8988T (cell line): Measurements from ENCODE around the gene NPTN.
"Not testable (repeated sequence)": the region's sequence is repeated elsewhere in the genome, so short reads cannot be mapped to it uniquely, and the experiment has no call there.

Experiments
- DNase-seq: peaks from one replicate; pipeline ENCODE4 v3.0.0; 2011

Gene NPTN

GRCh38 chr15:73569361-73569760, 63.8 kb downstream of the NPTN start:
- DNase-seq = no peak

- no peak for DNase-seq
Observed at GRCh38 chr15:73568564-73569280, 64.5 kb downstream of the NPTN start.

- no peak for DNase-seq
Observed at GRCh38 chr15:73567020-73567419, 66.2 kb downstream of the NPTN start.

- no peak for DNase-seq
Observed at GRCh38 chr15:73564255-73564654, 68.9 kb downstream of the NPTN start.

- no peak for DNase-seq
Observed at GRCh38 chr15:73560501-73561117, 72.6 kb downstream of the NPTN start.

GRCh38 chr15:73558529-73558928, 74.7 kb downstream of the NPTN start:
- DNase-seq = no peak

GRCh38 chr15:73555080-73555479, 78.1 kb downstream of the NPTN start:
- no peak for DNase-seq

- DNase-seq = no peak
Observed at GRCh38 chr15:73550190-73550589, 83.0 kb downstream of the NPTN start.

- DNase-seq = not testable (repeated sequence)
Observed at GRCh38 chr15:73548925-73549324, 84.3 kb downstream of the NPTN start.

- DNase-seq = no peak
Observed at GRCh38 chr15:73541479-73541878, 91.7 kb downstream of the NPTN start.

- no peak for DNase-seq
Observed at GRCh38 chr15:73540161-73540560, 93.0 kb downstream of the NPTN start.

- DNase-seq = no peak
Observed at GRCh38 chr15:73539212-73540128, 93.7 kb downstream of the NPTN start.

- no peak for DNase-seq
Observed at GRCh38 chr15:73538563-73539211, 94.5 kb downstream of the NPTN start.

GRCh38 chr15:73538123-73538522, 95.1 kb downstream of the NPTN start:
- no peak for DNase-seq

- no peak for DNase-seq
Observed at GRCh38 chr15:73530649-73531048, 102.5 kb downstream of the NPTN start.

GRCh38 chr15:73527598-73527997, 105.6 kb downstream of the NPTN start:
- DNase-seq = no peak

- DNase-seq = no peak
Observed at GRCh38 chr15:73524919-73525318, 108.3 kb downstream of the NPTN start.

GRCh38 chr15:73522011-73522410, 111.2 kb downstream of the NPTN start:
- no peak for DNase-seq

GRCh38 chr15:73518876-73519733, 114.1 kb downstream of the NPTN start:
- DNase-seq = no peak

GRCh38 chr15:73518180-73518862, 114.9 kb downstream of the NPTN start:
- no peak for DNase-seq

GRCh38 chr15:73517566-73517965, 115.6 kb downstream of the NPTN start:
- no peak for DNase-seq

- DNase-seq = no peak
Observed at GRCh38 chr15:73515527-73515926, 117.7 kb downstream of the NPTN start.
